Skeletal muscle tissue (tissue), 4 donors: ENCODE measurements around the gene GCH1. TPM values are rescaled to one million over a fixed set of nuclear protein-coding genes. Genes with fewer than 3 reads are reported as not detected.
"Not testable (repeated sequence)": the region's sequence is repeated elsewhere in the genome, so short reads cannot be mapped to it uniquely, and the experiment has no call there.

Source experiments
- H3K27ac ChIP-seq: one replicate; pipeline ENCODE4 v1.7.0; 2013; ENCODE audit warnings: mild to moderate bottlenecking, low read depth, low read length, inconsistent platforms
- H3K27me3 ChIP-seq, 3 donors: one replicate each; pipeline ENCODE4 v1.7.0; 2013; ENCODE audit warnings: low read length in 3 of 3; ENCODE audit not compliant: control insufficient read depth in 3 of 3, insufficient read depth in 3 of 3
- H3K36me3 ChIP-seq, 3 donors: one replicate each; pipeline ENCODE4 v1.7.0; 2013; ENCODE audit warnings: low read length in 3 of 3; ENCODE audit not compliant: control insufficient read depth in 3 of 3, insufficient read depth in 3 of 3
- H3K4me1 ChIP-seq, 3 donors: one replicate each; pipeline ENCODE4 v1.7.0; 2013; ENCODE audit warnings: low read length in 3 of 3, mild to moderate bottlenecking in 3 of 3; ENCODE audit not compliant: control insufficient read depth in 3 of 3, insufficient read depth in 3 of 3
- H3K4me3 ChIP-seq, 3 donors: one replicate each; pipeline ENCODE4 v1.7.0; 2013; ENCODE audit warnings: low read length in 3 of 3
- H3K9ac ChIP-seq, 3 donors: one replicate each; pipeline ENCODE4 v1.7.0; 2013; ENCODE audit warnings: low read length in 3 of 3, mild to moderate bottlenecking in 3 of 3, moderate library complexity in 2 of 3, low read depth in 1 of 3
- H3K9me3 ChIP-seq, 3 donors: one replicate each; pipeline ENCODE4 v1.7.0; 2013; ENCODE audit warnings: low read length in 3 of 3; ENCODE audit not compliant: control insufficient read depth in 3 of 3
- total RNA-seq: library from RNA; depleted of rRNA; stranded (reverse); fragments of >200 nt; gene quantifications from one replicate; pipeline ENCODE4 v1.2.3, GENCODE V29; 2014
- donor health status: Osteomylitis.

GCH1 gene
- total RNA-seq, 1 donor from 2014 or later, result 9.9 TPM

- H3K4me1 ChIP-seq, result peaks cover 0 to 4% (median 0%) of the 10 kb centered on the region in 3 donors
- no peaks in the 10 kb centered on the region for H3K36me3 ChIP-seq
- no peak overlapping the region for H3K27ac ChIP-seq
- H3K9me3 ChIP-seq, result no peaks in the 10 kb centered on the region
- no peaks in the 10 kb centered on the region for H3K27me3 ChIP-seq
- H3K9ac ChIP-seq, result no peak overlapping the region
- no peak overlapping the region for H3K4me3 ChIP-seq
These were observed 25.5 kb downstream of the GCH1 start for GRCh38 chr14:54877015-54877702.

GRCh38 chr14:54875648-54876047 is 27.0 kb downstream of the GCH1 start:
- not testable (repeated sequence) for H3K27ac ChIP-seq, H3K27me3 ChIP-seq, H3K9ac ChIP-seq, H3K36me3 ChIP-seq, H3K4me3 ChIP-seq, H3K4me1 ChIP-seq, H3K9me3 ChIP-seq

- Histone ChIP-seq H3K9ac (peak overlapping the region; percentile 53 to 71 (median 57)), H3K4me3 (peak overlapping the region; percentile 65 to 67 (median 67))
- H3K36me3 ChIP-seq, H3K4me1 ChIP-seq, H3K27ac ChIP-seq, H3K27me3 ChIP-seq, H3K9me3 ChIP-seq: not testable (repeated sequence)
These were observed 32.2 kb downstream of the GCH1 start for GRCh38 chr14:54870154-54871090.

GRCh38 chr14:54867011-54867410 is 35.6 kb downstream of the GCH1 start:
- no peaks in the 10 kb centered on the region for H3K9me3 ChIP-seq
- no peaks in the 10 kb centered on the region for H3K27me3 ChIP-seq
- H3K36me3 ChIP-seq, result no peaks in the 10 kb centered on the region
- H3K4me1 ChIP-seq, result peaks cover 0 to 2% (median 0%) of the 10 kb centered on the region in 3 donors
- no peak overlapping the region for H3K4me3 ChIP-seq
- H3K9ac ChIP-seq, result no peak overlapping the region
- no peak overlapping the region for H3K27ac ChIP-seq

GRCh38 chr14:54866588-54866987 is 36.0 kb downstream of the GCH1 start:
- no peaks in the 10 kb centered on the region for H3K36me3 ChIP-seq
- no peaks in the 10 kb centered on the region for H3K27me3 ChIP-seq
- H3K4me1 ChIP-seq, result peaks cover 0 to 2% (median 0%) of the 10 kb centered on the region in 3 donors
- no peak overlapping the region for H3K4me3 ChIP-seq
- no peak overlapping the region for H3K9ac ChIP-seq
- H3K9me3 ChIP-seq, result no peaks in the 10 kb centered on the region
- no peak overlapping the region for H3K27ac ChIP-seq

GRCh38 chr14:54864526-54864925 is 38.1 kb downstream of the GCH1 start:
- Histone ChIP-seq H3K9me3 (no peaks in the 10 kb centered on the region), H3K4me1 (peaks cover 0 to 2% (median 0%) of the 10 kb centered on the region in 3 donors), H3K4me3 (no peak overlapping the region), H3K36me3 (no peaks in the 10 kb centered on the region), H3K9ac (no peak overlapping the region), H3K27me3 (no peaks in the 10 kb centered on the region), H3K27ac (no peak overlapping the region)

- no peaks in the 10 kb centered on the region for H3K4me1 ChIP-seq
- H3K4me3 ChIP-seq, result no peak overlapping the region
- H3K27ac ChIP-seq, result peak overlapping the region; percentile 38
- H3K27me3 ChIP-seq, result no peaks in the 10 kb centered on the region
- no peaks in the 10 kb centered on the region for H3K9me3 ChIP-seq
- peaks cover 0 to 3% (median 0%) of the 10 kb centered on the region in 3 donors for H3K36me3 ChIP-seq
- no peak overlapping the region for H3K9ac ChIP-seq
These were observed 44.8 kb downstream of the GCH1 start for GRCh38 chr14:54857830-54858269.

GRCh38 chr14:54856152-54856551 is 46.5 kb downstream of the GCH1 start:
- no peaks in the 10 kb centered on the region for H3K27me3 ChIP-seq
- no peak overlapping the region for H3K9ac ChIP-seq
- no peak overlapping the region for H3K4me3 ChIP-seq
- H3K36me3 ChIP-seq, result peaks cover 0 to 3% (median 0%) of the 10 kb centered on the region in 3 donors
- no peaks in the 10 kb centered on the region for H3K4me1 ChIP-seq
- H3K27ac ChIP-seq, result no peak overlapping the region
- H3K9me3 ChIP-seq, result no peaks in the 10 kb centered on the region

- Histone ChIP-seq H3K4me1 (no peaks in the 10 kb centered on the region), H3K4me3 (no peak overlapping the region), H3K27me3 (no peaks in the 10 kb centered on the region), H3K36me3 (peaks cover 0 to under 1% (median 0%) of the 10 kb centered on the region in 3 donors), H3K9ac (no peak overlapping the region), H3K27ac (no peak overlapping the region), H3K9me3 (no peaks in the 10 kb centered on the region)
These were observed 48.4 kb downstream of the GCH1 start for GRCh38 chr14:54854181-54854580.

- H3K9me3 ChIP-seq, result no peaks in the 10 kb centered on the region
- no peaks in the 10 kb centered on the region for H3K36me3 ChIP-seq
- no peak overlapping the region for H3K9ac ChIP-seq
These were observed 49.3 kb downstream of the GCH1 start for GRCh38 chr14:54853339-54853738.

More at GRCh38 chr14:54853339-54853738, 49.3 kb downstream of the GCH1 start:
- H3K27me3 ChIP-seq, result no peaks in the 10 kb centered on the region
- no peak overlapping the region for H3K4me3 ChIP-seq
- H3K27ac ChIP-seq, result no peak overlapping the region
- H3K4me1 ChIP-seq, result no peaks in the 10 kb centered on the region
